Globus pallidus (tissue), 1 donor: ENCODE measurements around the gene TEX48.

Source experiments
- DNase-seq: peaks from one replicate; pipeline ENCODE4 v3.0.0-alpha.2; 2015; ENCODE audit warnings: low spot score

Gene TEX48

DNA sequence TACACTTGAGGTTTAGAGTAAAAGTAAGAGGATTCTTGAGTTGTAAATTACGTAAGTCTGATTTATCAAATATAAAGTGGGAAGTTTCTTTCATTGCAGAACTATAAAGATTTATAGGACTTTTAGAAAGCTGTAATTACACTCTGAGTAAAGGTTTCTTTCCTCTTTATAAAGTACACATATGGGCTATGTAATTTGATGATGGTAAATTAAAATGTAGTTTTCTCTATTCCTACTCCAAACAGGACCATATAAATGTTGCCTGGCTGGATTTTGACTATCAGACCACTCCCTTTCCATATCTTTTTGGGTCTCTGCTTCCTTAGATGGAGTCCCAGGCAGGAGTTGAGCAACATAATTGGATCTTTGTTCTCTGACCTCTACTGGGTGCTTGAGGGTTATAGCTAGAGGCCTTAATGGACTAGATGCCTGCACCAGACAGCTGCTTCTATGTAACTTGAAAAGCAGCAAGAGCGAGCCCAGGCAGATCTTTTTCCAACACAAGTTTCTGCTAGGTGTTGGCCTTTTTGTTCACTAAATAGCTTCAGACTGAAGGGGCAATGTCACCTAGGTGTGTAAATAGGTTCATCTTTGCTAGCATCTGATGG is 11.4 kb upstream of the TEX48 start:
- no peak for DNase-seq

DNA sequence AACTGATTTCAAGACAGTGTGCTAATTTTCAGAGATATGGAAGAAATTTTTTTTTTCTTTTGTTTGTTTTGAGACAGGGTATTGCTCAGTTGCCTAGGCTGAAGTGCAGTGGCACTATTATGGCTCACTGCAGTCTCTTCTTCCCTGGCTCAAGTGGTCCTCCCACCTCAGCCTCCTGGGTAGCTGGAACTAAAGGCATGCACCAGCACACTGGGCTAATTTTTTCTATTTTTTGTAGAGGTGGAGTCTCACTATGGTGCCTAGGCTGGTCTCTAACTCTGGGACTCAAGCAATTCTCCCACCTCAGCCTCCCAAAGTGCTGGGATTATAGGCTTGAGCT is 9.9 kb upstream of the TEX48 start:
- no peak for DNase-seq

DNA sequence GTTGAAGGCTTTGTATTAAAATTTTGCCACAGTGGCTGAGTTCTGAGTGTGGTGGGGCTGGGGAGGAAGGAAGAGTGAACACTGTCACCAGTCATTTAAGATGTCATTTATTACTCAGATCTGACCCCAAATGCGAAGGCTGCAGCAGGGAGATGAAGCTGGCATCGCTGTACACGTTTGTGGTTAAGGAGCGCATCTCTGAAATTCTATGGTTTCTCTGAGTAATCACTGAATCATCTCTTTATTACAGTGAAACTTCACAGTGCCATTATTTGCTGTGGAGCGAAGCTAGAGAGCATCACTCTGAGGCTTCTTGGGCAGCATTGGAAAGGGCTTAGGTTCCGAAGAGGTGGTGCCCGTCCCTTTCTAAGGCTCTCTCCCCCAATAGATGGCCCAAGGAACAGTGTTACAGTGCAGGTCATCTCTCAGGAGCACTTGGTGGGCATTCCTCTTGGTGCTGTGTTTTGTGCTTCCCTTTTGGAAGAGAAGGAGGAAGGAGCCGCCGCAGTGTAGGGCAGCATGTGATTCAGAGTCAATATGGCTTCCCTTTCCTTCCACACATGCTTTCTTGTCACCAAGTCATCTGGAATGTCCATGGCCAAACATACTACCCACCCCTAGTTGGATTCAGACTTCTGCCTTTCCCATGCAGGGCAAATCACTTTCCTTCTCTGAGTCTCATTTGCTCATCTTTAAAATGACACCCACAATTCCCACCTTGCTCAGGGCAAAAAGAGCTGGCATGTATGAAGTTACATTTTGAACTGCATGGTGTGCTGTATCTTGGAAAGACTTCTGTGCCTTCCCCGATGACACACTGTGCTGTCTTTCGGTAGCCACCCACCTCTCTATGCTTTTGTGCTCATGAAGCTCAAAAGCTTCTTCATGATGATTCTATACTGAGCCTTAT is 9.3 kb upstream of the TEX48 start:
- no peak for DNase-seq

DNA sequence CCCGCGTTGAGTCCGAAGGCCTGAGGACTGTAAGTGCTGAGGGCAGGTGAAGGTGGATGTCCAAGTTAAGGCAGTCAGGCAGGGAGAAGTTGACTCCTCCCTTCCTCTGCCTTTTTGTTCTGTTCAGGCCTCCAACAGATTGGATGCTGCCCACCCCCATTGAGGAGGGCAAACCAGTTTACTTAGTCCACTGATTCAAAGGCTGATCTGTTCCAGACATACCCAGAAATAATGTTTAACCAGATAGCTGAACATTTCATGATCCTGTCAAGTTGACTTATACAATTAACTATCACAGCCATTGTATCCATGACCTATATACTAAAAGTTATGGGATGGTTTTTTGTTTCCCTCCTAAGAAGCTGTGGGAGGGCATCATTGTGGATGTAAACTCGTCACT is 8.3 kb upstream of the TEX48 start:
- DNase-seq: no peak

DNA sequence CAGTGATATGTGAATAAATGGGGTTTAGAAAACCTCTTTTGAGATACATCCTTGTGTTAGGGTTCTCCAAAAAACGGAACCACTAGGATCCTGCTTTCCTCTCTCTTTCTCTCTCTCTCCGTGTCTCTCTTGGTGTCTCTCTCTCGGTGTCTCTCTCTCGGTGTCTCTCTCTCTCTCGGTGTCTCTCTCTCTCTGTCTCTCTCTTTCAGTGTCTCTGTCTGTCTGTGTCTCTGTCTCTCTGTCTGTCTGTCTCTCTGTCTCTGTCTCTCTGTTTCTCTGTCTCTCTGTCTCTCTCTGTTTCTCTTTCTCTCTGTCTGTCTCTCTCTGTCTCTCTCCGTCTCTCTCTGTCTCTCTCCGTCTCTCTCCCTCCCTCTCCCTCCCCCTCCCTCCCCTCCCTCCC is 7.8 kb upstream of the TEX48 start:
- no peak for DNase-seq

DNA sequence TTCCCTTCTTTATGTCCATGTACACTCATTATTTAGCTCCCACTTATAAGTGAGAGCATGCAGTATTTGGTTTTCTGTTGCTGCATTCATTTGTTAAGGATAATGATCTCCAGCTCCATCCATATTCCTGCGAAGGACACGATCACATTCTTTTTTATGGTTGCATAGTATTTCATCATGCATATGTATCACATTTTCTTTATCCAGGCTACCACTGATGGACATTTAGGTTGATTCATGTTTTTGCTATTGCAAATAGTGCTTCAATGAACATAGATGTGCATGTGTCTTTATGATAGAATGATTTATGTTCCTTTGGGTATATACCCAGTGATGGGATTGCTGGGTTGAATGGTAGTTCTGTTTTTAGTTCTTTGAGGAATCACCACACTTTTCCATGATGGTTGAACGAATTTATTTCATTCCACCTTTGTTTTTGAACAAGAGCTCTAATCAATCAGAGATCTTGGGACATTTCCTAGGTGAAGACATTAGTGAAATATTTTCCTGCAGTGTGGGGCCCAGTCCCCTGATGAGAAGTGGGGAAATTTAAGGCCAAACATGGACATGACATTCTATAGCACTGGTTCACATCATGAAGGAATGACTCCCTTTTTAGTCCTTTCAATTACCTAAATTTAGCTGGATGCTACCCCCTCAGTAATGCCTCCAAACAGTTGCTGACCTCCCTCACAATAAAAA is 7.1 kb upstream of the TEX48 start:
- DNase-seq: no peak

DNA sequence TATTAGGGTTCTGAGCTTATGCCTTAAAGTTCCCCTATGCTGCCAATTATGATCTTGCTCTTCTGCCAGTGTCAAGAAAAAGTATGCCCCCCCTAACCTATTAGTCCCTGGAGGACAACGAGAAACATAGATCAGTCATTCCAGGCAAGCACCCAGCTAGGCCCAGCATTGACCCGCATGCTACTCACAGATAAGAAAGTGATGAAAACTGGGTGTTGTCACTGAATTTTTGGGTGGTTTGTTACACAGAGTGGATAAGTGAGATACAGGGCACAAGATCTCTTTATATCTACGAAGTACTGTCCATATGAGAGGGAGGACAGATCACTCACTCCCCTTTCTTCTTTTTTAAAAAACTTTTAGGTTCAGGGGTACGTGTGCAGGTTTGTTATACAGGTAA is 6.4 kb upstream of the TEX48 start:
- DNase-seq: no peak

DNA sequence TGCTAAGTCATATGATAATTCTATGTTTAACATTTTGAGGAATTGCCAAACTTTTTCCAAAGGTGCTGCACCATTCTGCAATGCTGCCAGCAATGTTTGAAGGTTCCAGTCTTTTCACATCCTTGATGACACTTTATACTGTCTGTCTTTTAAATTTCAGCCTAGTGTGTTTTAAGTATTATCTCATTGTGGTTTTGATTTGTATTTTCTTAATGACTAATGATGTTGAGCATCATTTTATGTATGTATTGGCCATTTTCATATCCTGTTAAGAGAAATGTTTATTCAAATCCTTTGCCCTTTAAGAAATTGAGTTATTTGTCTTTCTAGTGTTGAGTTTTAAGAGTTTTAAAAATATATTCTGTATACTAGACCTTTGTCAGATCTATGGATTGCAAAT is 5.0 kb upstream of the TEX48 start:
- DNase-seq: no peak

DNA sequence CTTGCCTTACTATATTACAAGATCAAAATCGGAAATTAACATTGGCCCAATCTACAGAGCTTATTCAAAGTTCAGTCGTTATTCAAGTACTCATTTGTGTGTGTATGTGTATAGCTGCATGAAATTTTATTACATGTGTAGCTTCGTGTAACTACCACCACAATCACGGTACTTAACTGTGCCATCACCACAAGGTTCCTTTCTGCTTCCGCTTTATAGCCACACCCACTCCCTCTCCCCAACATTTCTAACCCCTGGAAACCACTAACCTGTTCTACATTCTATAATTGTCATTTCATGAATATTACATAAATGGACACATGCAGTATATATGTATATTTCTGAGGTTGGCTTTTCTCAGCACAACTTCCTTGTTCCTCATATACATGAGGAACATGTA is 4.0 kb upstream of the TEX48 start:
- no peak for DNase-seq

DNA sequence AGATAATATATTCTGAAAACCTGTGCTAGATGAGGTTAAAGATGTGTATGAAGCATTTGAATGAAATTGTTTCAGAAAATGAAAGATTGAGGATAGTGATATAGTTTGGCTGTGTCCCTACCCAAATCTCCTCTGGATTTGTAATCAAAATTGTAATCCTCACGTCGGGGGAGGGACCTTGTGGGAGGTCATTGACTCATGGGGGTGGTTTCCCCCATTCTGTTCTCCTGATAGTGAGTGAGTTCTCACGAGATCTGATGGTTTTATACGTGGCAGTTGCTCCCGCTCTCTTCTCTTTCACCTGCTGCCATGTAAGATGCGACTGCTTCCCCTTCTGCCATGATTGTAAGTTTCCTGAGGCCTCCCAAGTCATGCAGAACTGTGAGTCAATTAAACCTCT is 2.0 kb upstream of the TEX48 start:
- DNase-seq: no peak

DNA sequence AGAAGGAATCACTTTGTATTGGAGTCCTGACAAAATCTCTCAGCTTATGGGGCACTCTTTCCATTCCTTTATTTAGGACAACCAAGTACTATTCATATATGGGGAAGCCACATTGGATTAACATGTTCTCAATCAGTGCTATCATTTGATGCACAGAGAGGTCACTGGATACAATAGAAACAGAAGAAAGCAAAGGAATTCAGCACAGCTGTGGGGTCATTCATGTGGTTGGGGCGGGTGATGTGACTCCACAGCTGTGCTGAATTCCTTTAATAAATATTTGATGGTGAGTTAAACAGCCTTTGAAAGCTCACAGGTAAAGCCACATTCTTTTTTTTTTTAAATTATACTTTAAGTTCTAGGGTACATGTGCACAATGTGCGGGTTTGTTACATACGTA is 854 bp upstream of the TEX48 start:
- DNase-seq: no peak

DNA sequence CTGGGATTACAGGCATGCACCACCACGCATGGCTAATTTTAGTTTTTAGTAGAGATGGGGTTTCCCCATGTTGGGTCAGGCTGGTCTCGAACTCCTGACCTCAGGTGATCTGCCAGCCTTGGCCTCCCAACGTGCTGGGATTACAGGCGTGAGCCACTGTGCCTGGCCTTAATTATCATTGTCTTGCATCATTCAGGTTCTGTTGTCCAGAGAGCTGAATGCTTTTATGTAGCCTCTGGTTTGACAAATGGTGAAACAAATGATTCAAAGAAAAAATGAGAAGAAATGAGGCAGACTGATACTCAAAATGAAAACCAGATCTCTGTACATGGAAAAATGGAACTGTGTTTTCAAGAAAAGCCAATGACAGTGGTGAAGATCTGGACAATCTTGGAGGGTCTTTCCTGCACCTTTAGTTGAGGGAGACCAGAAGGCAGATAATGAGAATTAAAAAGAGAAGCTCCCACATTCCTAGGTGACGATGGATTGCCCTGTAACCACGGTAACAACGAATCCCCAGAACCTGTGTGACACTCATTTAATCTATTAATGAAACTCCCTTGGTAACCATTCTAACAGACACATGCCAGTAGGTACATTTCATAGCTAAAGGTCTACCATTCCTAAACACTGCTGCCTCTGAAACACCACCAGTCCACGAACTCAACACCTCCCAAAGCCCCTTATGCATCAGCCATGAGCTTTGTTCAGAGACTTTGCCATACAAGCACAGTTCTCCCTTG is 1.6 kb downstream of the TEX48 start:
- no peak for DNase-seq

DNA sequence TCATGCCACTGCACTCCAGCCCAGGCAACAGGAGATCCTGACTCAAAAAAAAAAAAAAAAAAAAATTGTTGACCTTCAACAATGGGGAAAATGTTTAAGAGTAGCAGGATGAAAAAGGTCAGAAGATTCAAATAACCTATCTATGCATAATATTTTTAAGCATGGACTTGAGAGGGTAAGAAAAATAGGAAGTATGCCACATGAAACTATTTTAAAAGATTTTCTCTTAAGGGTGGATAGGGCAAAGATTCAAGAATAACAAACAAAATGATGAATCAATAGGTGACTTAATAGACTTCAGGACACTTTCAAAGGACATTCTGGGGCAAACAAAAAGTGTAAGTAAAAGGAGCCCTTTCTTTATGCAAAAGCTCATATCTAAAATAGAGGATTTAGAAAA is 3.2 kb downstream of the TEX48 start:
- DNase-seq: no peak

DNA sequence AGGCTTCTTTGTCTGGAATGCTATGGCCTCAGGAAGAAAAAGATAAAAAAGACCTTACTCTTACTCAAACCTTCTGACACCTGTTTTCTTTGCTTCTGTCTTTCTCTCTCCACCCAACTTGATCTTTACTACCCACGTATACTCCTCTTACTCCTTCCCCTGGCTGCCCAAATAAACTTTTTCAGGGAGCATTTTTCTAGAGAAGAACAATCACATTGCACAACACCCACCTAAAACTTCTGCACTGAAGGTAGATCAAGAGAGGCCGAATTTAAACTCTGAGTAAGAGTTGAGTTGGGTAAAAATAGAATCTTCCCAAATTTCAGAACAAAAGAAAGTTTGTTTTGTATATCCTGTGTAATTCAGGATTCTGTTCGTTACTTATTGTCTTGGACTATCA is 3.9 kb downstream of the TEX48 start:
- DNase-seq: no peak

DNA sequence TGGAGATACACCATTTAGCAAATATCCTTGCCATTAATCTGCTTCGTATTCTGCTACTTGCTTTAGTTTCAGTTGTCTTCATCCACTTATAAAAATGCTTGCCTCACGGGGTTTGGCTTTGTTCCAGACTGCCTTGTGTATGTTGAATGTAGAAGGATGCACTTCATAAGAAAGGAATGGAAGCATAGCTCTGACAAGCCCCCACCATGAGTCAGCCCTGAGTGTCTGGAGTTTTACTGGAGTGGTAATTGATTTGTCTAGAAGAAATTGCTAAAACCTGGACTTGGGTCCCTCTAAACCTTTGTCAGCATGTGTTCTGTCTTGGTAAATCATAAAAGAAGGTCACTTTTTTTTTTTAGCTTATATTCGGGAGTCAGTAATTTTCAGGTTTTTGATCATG is 4.6 kb downstream of the TEX48 start:
- no peak for DNase-seq

DNA sequence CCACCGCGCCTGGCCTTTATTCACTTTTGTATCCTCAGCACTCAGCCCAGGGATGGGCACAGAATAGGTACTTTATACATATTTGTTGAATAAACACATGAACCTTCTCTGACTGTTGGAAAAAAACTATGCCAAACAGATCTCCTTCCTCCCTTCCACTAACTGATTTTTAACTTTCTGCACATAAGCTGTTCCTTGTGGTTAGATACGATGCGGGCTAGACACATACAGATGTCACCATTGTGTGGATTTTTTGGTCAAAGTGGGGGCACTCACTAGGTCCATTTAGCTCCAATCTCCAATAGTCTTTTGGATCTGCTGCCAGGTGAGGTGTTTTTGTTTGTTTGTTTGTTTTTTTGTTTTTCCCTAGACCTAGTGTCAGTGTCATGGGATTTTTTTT is 5.1 kb downstream of the TEX48 start:
- no peak for DNase-seq

DNA sequence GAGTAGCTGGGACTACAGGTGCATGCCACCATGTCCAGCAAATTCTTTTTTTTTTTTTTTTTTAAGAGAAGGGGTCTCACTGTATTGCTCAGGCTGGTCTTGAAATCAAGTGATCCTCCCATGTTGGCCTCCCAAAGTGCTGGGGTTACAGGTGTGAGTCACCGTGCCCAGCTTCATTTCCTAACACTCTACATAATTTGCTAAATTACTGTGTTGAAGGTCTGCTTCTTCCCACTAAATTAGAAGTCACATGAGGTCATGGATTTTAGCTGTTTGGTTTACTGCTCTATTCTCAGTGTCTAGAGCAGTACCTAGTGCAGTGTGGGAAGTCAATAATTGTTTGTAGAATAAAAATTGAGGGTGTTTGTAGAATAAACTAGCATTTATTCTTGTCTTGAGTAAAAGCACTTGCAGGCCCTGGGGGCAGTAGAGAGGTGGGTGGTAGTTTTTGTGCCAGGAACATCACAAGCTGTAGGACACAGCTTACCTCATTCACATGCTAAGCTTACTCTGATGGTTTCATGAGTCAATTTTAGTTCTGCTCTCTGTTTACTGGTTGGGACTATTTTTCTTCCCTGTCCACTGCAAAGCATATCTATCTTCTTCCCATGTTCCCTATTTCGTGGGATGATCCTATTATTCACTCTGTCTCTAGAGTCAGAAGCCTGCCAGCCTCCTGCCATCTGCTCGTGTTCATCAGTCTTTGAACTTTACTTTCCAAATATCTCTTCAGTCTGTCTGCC is 7.0 kb downstream of the TEX48 start:
- DNase-seq: no peak

DNA sequence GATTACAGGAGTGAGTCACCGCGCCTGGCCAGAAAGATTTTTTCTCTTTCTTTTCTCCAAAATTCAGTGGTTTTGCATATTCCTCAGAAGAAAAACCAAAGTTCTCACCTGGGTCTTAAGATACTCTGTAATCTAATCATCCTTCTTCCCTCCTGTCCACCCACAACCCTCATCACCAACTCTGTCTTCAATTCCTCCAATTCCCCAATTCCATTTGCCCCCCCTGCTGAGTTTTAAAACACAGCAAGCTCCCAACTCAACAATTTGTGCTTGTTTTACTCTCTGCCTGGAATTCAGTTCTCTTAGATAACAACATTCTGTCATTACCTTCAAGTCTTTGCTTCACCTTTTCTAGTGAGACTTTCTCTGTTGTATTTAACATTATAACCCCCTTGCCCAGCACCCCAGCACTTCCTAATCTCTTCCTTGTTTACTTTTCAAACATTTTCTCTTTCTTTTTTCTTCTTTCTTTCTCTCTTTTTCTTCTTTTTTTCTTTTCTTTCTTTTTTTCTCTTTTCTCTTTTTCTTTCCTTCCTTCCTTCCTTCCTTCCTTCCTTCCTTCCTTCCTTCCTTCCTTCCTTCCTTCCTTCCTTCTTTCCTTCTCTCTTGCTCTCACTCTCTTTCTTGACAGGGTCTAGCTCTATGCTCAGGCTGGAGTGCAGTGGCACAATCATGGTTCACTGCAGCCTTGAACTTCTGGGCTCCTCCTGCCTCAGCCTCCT is 7.8 kb downstream of the TEX48 start:
- no peak for DNase-seq

DNA sequence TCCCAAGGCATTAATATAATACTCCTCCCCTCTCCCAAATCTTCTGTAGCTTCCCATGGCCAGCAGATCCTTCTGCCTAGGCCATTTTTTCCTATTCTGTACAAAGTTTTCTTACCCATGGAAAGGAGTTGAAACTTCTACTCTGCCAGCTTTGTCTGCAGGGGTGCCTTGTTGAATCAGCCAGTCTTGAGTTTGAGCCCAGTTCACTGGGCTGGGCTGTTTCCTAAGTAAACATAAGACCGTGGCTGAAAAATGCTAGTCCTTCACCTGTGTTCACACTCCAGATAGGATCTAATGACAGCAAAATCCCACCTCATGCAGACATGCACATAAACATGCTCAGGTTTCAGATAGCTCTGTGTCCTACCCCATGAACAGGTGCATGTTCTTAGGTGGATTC is 10.4 kb downstream of the TEX48 start:
- DNase-seq: no peak

DNA sequence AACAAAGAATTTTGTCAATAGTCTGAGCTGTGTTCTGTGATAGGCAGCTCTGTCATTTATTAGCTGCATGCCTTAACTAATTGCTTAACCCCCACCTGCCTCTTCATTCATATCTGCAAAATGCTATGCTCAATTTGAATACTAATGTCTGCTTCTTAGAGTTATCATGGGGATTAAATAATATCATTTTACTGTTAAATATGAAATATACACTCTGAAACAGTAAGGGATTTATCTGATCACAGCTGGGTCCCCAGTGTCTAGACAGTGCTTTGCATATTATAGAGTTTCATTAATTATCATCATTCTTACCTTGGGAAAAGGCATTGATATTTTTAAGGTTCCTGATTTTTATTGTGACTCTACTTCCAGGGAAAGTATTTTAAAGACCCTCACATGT is 12.0 kb downstream of the TEX48 start:
- DNase-seq: no peak

DNA sequence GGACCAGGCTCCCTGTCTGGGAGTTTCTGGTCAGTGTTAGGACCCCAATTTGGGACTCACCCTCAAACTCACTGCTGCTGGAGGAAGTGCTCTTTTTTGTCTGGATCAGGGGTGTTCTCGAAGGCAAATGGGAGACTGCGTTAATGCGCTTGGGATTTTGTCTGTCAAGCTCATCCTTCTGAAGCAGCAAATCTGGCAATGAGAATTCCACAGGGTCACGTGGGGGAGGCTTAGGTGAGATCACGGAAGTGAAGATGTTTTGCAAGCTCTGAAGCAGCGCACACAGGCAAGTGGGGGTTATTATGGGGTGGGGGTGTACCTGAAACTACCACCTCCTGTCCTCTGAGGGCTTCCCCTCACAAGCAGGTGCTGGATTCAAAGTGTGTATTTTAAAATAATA is 13.8 kb downstream of the TEX48 start:
- no peak for DNase-seq
